ENCODE measurements around the gene VAMP5.
A peak's percentile ranks its signal among the peaks of the same experiment; 100 is the strongest.
"Not testable (repeated sequence)": the region's sequence is repeated elsewhere in the genome, so short reads cannot be mapped to it uniquely, and the experiment has no call there.

Gene VAMP5

GRCh38 chr2:85584857-85585780 lies 888 bp downstream of the VAMP5 start:
- DNase-seq: peak; percentile 14

- no peak for DNase-seq
These were observed 1.5 kb downstream of the VAMP5 start for GRCh38 chr2:85585781-85586105.

GRCh38 chr2:85588236-85588635 lies 4.0 kb downstream of the VAMP5 start:
- no peak for DNase-seq

DNA sequence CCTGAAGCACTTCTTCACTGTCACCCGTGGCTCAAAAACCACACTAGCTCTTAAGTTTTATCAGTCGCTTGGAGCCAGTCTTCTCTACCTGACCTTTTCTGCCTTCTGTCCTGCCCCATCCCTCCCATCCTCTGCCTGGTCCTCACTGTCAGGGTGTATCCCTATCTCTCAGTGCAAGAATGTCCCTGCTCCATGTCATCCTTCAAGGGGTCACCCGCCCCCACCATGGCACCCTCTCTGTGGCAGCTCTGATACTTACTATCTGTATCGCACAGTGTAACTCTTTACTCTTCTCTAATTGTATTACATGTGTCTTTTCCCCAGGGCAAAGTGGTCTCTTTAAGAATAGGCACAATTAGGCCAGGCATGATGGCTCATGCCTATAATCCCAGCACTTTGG lies 4.4 kb downstream of the VAMP5 start:
- no peak for DNase-seq

DNA sequence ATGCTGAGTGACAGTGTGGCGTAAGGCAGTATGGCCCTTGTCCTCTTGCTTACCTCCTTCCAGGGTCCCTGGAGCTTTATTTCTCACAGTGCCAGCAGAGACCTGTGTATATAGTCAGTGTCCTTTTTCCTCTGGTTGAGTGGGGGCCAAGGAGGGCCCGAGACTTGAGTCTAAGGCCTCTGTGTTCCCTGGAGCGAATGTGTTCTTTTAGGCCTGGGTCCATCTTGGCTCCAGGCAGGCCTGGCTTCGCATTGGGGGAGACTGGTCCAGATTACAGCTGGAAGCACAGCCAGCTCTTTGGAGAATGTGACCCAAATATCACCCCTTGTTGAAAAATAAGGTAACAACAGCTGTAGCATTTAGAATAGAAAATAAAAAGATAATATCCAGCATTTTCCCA lies 5.0 kb downstream of the VAMP5 start:
- DNase-seq: no peak

DNA sequence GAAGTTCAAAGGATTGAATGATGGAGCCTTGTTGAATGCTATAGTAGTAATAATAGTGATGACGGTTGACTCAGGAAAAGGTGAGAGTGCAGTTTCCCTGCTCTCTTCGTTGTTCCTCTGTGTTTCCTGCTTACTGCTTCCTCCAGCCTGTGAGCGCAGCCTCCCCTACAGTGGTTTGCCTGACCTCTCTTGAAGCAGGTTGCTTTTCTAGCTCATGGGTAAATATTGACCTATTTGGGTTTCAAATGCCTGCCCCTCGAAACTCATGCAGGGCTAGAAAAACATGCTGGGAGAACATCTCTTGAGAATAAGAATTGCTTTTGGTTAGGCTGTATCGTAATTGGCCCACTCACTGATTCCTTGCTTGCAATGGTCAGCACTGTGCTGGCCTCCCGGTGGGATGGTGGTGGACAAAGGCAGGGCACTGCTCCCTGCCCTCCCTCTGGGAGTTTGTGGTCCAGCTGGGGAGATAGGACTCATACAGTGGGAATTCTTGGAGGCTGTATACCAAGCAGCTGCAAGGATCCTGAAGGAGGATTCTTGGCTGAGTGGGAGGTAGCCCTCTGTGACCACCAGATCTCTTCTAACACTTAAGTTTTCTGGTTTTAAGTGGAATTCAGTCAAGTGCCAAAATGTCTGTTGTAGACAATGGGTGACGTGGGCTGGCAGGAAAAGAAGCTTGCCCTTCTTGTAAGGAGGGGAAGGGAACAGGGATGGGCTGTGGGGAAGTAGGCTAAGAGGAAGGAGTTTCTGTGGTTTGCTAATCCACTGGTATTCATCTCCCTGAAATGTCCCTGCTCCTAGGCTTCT lies 6.0 kb downstream of the VAMP5 start:
- no peak for DNase-seq

GRCh38 chr2:85590950-85591349 lies 6.7 kb downstream of the VAMP5 start:
- DNase-seq: no peak

- DNase-seq: no peak
These were observed 7.3 kb downstream of the VAMP5 start for GRCh38 chr2:85591563-85591962.

GRCh38 chr2:85592299-85592698 lies 8.1 kb downstream of the VAMP5 start:
- DNase-seq: not testable (repeated sequence)

DNA sequence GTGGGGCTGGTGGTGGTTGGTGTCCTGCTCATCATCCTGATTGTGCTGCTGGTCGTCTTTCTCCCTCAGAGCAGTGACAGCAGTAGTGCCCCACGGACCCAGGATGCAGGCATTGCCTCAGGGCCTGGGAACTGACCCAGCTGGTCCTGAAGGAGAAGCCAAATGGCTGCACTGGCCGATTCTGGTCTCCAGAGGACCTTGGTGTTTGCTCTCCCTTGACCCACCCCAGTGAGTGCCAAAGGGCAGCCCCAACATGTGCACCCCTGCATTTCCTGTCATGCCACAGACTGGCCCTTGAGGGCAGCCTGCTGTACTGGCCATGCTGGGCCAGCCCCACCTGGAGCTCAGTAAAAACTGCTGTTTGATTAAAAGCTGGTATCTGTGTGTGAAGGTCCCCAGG lies 8.8 kb downstream of the VAMP5 start:
- no peak for DNase-seq

GRCh38 chr2:85594715-85595300 lies 10.6 kb downstream of the VAMP5 start:
- DNase-seq: no peak

GRCh38 chr2:85595301-85596025 lies 11.2 kb downstream of the VAMP5 start, which contains the start of gene RNF181:
Gene RNF181 (plus strand): TSS chr2:85595745. CDS start chr2:85595764, 19 bp downstream.
- peak; percentile 95 for DNase-seq

GRCh38 chr2:85596026-85596333 lies 11.7 kb downstream of the VAMP5 start:
- DNase-seq: no peak

GRCh38 chr2:85596486-85597143 lies 12.4 kb downstream of the VAMP5 start:
- DNase-seq: no peak

DNA sequence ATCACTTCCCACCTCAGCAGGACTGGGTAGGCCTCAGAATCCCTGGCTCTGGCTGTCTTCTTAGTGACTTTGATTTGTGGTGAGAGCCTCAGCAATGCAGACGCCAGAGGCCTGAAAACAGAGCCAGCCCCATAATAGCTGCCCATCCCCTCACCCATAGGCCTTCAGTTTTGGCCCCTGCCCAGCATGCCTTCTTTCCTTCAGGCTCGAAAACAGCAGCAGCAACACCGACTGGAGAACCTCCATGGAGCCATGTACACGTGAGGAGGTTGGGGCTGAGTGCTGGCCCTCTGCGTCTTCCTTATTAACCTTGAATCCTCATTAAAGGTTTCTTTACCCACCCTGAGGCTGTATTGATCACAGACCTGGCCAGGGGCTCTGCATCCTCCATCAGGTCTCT lies 13.0 kb downstream of the VAMP5 start:
- DNase-seq: no peak

DNA sequence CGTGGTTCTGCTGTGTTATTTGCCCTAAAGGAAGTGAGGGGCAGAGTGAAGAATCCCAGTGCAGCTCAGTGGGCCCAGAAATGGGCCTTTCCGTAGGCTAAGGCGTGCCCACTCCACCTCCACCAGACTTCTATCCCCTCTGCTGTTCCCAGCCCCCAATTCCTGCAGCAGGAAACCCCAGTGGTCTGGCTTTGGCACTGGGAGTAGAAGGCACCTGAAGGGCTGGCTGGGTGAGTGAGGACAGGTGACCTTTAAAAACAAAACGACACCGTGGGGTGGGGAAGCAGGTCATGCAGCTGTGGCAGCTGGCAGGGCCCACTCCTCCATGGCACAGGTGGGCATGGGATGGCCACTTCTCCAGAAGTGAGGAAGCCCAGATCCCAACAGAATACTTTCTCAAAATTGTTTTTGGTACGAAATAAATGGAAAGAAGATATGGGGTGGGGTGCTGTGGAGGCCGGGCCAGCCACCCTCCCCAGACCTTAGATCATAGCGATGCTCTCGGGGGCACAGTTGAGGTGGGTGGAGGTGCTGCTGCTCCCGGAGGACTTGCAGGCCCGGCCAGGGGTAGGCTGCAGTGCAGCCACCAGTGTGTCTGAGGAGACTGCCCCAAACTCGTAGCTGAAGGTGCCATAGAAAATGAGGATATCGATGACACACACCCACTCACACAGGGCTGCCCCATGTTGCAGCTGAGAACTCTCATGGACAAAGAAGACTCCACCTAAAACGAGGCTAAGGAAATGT lies 14.5 kb downstream of the VAMP5 start:
- DNase-seq: no peak

- DNase-seq: no peak
These were observed 15.4 kb downstream of the VAMP5 start for GRCh38 chr2:85599468-85600234.

DNA sequence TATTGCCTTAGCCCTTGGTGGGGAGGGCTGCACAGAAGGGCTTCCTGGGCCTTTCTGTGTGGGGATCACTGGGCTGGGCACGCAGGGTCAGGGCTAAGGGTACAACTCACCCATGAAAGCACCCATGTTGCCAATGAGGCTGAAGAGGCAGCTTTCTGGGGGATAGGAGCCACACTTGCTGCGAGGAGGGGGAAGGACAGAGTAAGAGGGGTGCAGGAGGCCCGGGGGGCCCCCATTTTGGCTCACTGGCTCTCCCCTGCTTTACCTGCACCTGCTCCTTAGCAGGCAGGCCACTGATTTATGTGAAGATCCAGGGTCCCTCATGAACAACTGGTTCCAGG lies 16.0 kb downstream of the VAMP5 start:
- DNase-seq: no peak

GRCh38 chr2:85600951-85601770 lies 16.9 kb downstream of the VAMP5 start:
- DNase-seq: no peak

- no peak for DNase-seq
These were observed 17.7 kb downstream of the VAMP5 start for GRCh38 chr2:85601771-85602475.

All from CD4-positive, alpha-beta T cell treated with Interleukin-12 subunit alpha and Interleukin-12 subunit beta, for 1 hour (primary cell).